Measurements from ENCODE around the gene REM2.

REM2 gene

DNA sequence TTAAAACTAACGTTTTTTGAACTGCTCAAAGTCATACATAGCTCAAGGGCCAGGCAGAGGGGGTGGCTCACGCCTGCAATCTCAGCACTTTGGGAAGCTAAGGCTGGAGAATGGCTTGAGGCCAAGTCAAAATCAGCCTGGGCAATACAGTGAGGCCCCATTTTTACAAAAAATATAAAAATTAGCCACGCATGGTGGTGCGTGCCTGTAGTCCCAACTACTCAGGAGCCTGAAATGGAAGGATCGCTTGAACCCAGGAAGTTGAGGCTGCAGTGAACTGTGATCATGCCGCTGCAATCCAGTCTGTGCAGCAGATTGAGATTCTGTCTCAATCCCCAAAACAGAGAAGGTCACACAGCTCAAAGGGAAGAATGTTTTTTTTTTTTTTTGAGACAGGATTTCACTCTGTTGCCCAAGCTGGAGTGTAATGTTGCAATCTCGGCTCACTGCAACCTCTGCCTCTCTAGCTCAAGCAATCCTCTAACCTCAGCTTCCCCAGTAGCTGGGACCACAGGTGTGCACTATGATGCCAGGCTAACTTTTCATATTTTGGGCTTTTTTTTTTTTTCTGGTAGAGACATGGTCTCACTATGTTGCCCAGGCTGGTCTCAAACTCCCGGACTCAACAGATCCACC is 33.0 kb downstream of the REM2 start:
- Histone ChIP-seq H3K27ac (ENCODE audit: insufficient read depth, low read depth, low read length, poor library complexity, severe bottlenecking) (no peak overlapping the region), H3K4me3 (ENCODE audit: insufficient read depth, low read depth, low read length) (no peak overlapping the region), H3K9me3 (ENCODE audit: control insufficient read depth, low read length) (no peaks in the 10 kb centered on the region), H3K4me1 (ENCODE audit: control insufficient read depth, insufficient read depth, low read length) (peaks cover 8% of the 10 kb centered on the region), H3K27me3 (ENCODE audit: control insufficient read depth, insufficient read depth, low read length, poor library complexity, severe bottlenecking) (no peaks in the 10 kb centered on the region), H3K36me3 (ENCODE audit: control insufficient read depth, insufficient read depth, low read length) (peaks cover 10% of the 10 kb centered on the region)
- 92 to 93% methylated on average over 8 of the region's 8 CpGs for WGBS, 2 experiments

- Histone ChIP-seq H3K27me3 (ENCODE audit: control insufficient read depth, insufficient read depth, low read length, poor library complexity, severe bottlenecking) (no peaks in the 10 kb centered on the region), H3K27ac (ENCODE audit: insufficient read depth, low read depth, low read length, poor library complexity, severe bottlenecking) (peak within 1 kb of the TSS; percentile 98)
- 0% methylated on average over 46 of the region's 46 CpGs for WGBS, 2 experiments
Observed at GRCh38 chr14:22918804-22919600, 36.0 kb downstream of the REM2 start, which contains the start of gene RBM23. RBM23 (minus strand) TSS chr14:22919149.

GRCh38 chr14:22919601-22919921 is 36.5 kb downstream of the REM2 start:
- peaks cover 36% of the 10 kb centered on the region for H3K36me3 ChIP-seq (ENCODE audit: control insufficient read depth, insufficient read depth, low read length)
- H3K27ac ChIP-seq (ENCODE audit: insufficient read depth, low read depth, low read length, poor library complexity, severe bottlenecking), result peak overlapping the region; percentile 61
- 22 to 25% methylated on average over 10 of the region's 10 CpGs for WGBS, 2 experiments
- H3K27me3 ChIP-seq (ENCODE audit: control insufficient read depth, insufficient read depth, low read length, poor library complexity, severe bottlenecking), result no peaks in the 10 kb centered on the region
- H3K4me1 ChIP-seq (ENCODE audit: control insufficient read depth, insufficient read depth, low read length), result peaks cover 8% of the 10 kb centered on the region
- no peaks in the 10 kb centered on the region for H3K9me3 ChIP-seq (ENCODE audit: control insufficient read depth, low read length)
- peak overlapping the region; percentile 31 for H3K4me3 ChIP-seq (ENCODE audit: insufficient read depth, low read depth, low read length)

More at GRCh38 chr14:22918804-22919600, 36.0 kb downstream of the REM2 start, which contains the start of gene RBM23:
- peaks cover 8% of the 10 kb centered on the region for H3K4me1 ChIP-seq (ENCODE audit: control insufficient read depth, insufficient read depth, low read length)
- peak within 1 kb of the TSS; percentile 53 for H3K4me3 ChIP-seq (ENCODE audit: insufficient read depth, low read depth, low read length)
- peaks cover 31% of the 10 kb centered on the region for H3K36me3 ChIP-seq (ENCODE audit: control insufficient read depth, insufficient read depth, low read length)
- H3K9me3 ChIP-seq (ENCODE audit: control insufficient read depth, low read length), result no peaks in the 10 kb centered on the region

GRCh38 chr14:22920697-22921096 is 37.7 kb downstream of the REM2 start:
- Histone ChIP-seq H3K27ac (ENCODE audit: insufficient read depth, low read depth, low read length, poor library complexity, severe bottlenecking) (no peak overlapping the region), H3K36me3 (ENCODE audit: control insufficient read depth, insufficient read depth, low read length) (peaks cover 46% of the 10 kb centered on the region), H3K4me1 (ENCODE audit: control insufficient read depth, insufficient read depth, low read length) (peaks cover 8% of the 10 kb centered on the region), H3K9me3 (ENCODE audit: control insufficient read depth, low read length) (no peaks in the 10 kb centered on the region), H3K27me3 (ENCODE audit: control insufficient read depth, insufficient read depth, low read length, poor library complexity, severe bottlenecking) (no peaks in the 10 kb centered on the region), H3K4me3 (ENCODE audit: insufficient read depth, low read depth, low read length) (no peak overlapping the region)
- WGBS, 2 experiments, result 94 to 100% methylated on average over 6 of the region's 6 CpGs

GRCh38 chr14:22922294-22922693 is 39.3 kb downstream of the REM2 start:
- Histone ChIP-seq H3K36me3 (ENCODE audit: control insufficient read depth, insufficient read depth, low read length) (peaks cover 50% of the 10 kb centered on the region), H3K9me3 (ENCODE audit: control insufficient read depth, low read length) (no peaks in the 10 kb centered on the region), H3K27me3 (ENCODE audit: control insufficient read depth, insufficient read depth, low read length, poor library complexity, severe bottlenecking) (no peaks in the 10 kb centered on the region), H3K4me1 (ENCODE audit: control insufficient read depth, insufficient read depth, low read length) (peaks cover 6% of the 10 kb centered on the region), H3K27ac (ENCODE audit: insufficient read depth, low read depth, low read length, poor library complexity, severe bottlenecking) (no peak overlapping the region), H3K4me3 (ENCODE audit: insufficient read depth, low read depth, low read length) (no peak overlapping the region)
- WGBS, 2 experiments, result 94 to 99% methylated on average over 2 of the region's 2 CpGs

DNA sequence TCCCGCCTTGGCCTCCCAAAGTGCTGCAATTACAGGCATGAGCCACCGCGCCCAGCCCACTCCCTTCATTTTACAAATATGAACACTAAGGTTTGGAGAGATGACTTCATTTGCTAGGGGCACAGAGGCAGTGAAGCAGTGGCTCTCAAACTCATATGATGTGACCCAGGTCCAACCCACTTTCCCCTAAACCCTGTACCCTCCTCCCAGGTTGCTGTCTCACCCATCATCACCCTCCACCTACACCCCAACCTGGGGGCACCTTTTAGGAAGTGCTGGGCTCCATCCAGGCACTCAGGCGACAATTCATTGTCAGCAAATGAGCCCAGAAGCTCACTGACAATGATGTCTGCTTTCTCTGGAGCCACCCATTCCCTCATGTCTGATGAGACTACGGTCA is 40.7 kb downstream of the REM2 start:
- WGBS, 2 experiments, result 94% methylated on average over 5 of the region's 5 CpGs
- H3K36me3 ChIP-seq (ENCODE audit: control insufficient read depth, insufficient read depth, low read length), result peaks cover 52% of the 10 kb centered on the region
- no peak overlapping the region for H3K4me3 ChIP-seq (ENCODE audit: insufficient read depth, low read depth, low read length)
- H3K27ac ChIP-seq (ENCODE audit: insufficient read depth, low read depth, low read length, poor library complexity, severe bottlenecking), result no peak overlapping the region
- H3K4me1 ChIP-seq (ENCODE audit: control insufficient read depth, insufficient read depth, low read length), result no peaks in the 10 kb centered on the region
- H3K27me3 ChIP-seq (ENCODE audit: control insufficient read depth, insufficient read depth, low read length, poor library complexity, severe bottlenecking), result no peaks in the 10 kb centered on the region
- H3K9me3 ChIP-seq (ENCODE audit: control insufficient read depth, low read length), result no peaks in the 10 kb centered on the region

GRCh38 chr14:22925513-22925912 is 42.5 kb downstream of the REM2 start:
- H3K27me3 ChIP-seq (ENCODE audit: control insufficient read depth, insufficient read depth, low read length, poor library complexity, severe bottlenecking), result no peaks in the 10 kb centered on the region
- no peak overlapping the region for H3K27ac ChIP-seq (ENCODE audit: insufficient read depth, low read depth, low read length, poor library complexity, severe bottlenecking)
- no peaks in the 10 kb centered on the region for H3K9me3 ChIP-seq (ENCODE audit: control insufficient read depth, low read length)
- peaks cover 4% of the 10 kb centered on the region for H3K4me1 ChIP-seq (ENCODE audit: control insufficient read depth, insufficient read depth, low read length)
- H3K36me3 ChIP-seq (ENCODE audit: control insufficient read depth, insufficient read depth, low read length), result peaks cover 47% of the 10 kb centered on the region
- WGBS, 2 experiments, result 95 to 97% methylated on average over 8 of the region's 8 CpGs
- no peak overlapping the region for H3K4me3 ChIP-seq (ENCODE audit: insufficient read depth, low read depth, low read length)

DNA sequence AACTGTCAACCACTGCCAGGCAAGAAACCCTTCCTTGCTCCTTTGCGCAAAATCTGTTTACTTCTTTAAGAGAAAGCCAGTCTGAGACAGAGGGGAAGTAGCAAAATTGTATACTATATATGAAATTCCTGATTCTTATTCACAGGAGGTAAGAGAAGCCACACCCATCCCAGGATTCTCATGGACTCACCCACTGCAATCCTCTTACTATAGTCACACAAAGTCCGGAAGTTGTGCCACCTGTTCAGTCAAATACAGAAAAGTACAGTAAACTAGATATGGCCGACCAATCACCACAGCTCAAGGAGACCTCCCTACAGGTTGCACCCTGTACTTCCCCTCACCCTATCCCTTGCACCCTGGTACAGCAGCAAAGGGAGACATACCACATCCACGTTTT is 43.3 kb downstream of the REM2 start:
- no peaks in the 10 kb centered on the region for H3K27me3 ChIP-seq (ENCODE audit: control insufficient read depth, insufficient read depth, low read length, poor library complexity, severe bottlenecking)
- WGBS, 2 experiments, result 90 to 93% methylated on average over 4 of the region's 4 CpGs
- no peaks in the 10 kb centered on the region for H3K9me3 ChIP-seq (ENCODE audit: control insufficient read depth, low read length)
- H3K36me3 ChIP-seq (ENCODE audit: control insufficient read depth, insufficient read depth, low read length), result peaks cover 42% of the 10 kb centered on the region
- H3K27ac ChIP-seq (ENCODE audit: insufficient read depth, low read depth, low read length, poor library complexity, severe bottlenecking), result no peak overlapping the region
- peaks cover 4% of the 10 kb centered on the region for H3K4me1 ChIP-seq (ENCODE audit: control insufficient read depth, insufficient read depth, low read length)
- no peak overlapping the region for H3K4me3 ChIP-seq (ENCODE audit: insufficient read depth, low read depth, low read length)

GRCh38 chr14:22928237-22929103 is 45.4 kb downstream of the REM2 start:
- Histone ChIP-seq H3K9me3 (ENCODE audit: control insufficient read depth, low read length) (no peaks in the 10 kb centered on the region), H3K4me3 (ENCODE audit: insufficient read depth, low read depth, low read length) (peak overlapping the region; percentile 86), H3K4me1 (ENCODE audit: control insufficient read depth, insufficient read depth, low read length) (peaks cover 4% of the 10 kb centered on the region), H3K27ac (ENCODE audit: insufficient read depth, low read depth, low read length, poor library complexity, severe bottlenecking) (peak overlapping the region; percentile 72), H3K36me3 (ENCODE audit: control insufficient read depth, insufficient read depth, low read length) (peaks cover 26% of the 10 kb centered on the region), H3K27me3 (ENCODE audit: control insufficient read depth, insufficient read depth, low read length, poor library complexity, severe bottlenecking) (no peaks in the 10 kb centered on the region)
- WGBS, 2 experiments, result 32 to 35% methylated on average over 12 of the region's 12 CpGs
